ENCODE results near the gene MMP8.
"Not testable (repeated sequence)": the region's sequence is repeated elsewhere in the genome, so short reads cannot be mapped to it uniquely, and the experiment has no call there.

The MMP8 gene, protein sequence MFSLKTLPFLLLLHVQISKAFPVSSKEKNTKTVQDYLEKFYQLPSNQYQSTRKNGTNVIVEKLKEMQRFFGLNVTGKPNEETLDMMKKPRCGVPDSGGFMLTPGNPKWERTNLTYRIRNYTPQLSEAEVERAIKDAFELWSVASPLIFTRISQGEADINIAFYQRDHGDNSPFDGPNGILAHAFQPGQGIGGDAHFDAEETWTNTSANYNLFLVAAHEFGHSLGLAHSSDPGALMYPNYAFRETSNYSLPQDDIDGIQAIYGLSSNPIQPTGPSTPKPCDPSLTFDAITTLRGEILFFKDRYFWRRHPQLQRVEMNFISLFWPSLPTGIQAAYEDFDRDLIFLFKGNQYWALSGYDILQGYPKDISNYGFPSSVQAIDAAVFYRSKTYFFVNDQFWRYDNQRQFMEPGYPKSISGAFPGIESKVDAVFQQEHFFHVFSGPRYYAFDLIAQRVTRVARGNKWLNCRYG
- total RNA-seq: 0 reads per million in 2 experiments

- no peak for DNase-seq (ENCODE audit: low read depth)
These were observed at the start of gene MMP8 for GRCh38 chr11:102724904-102725500. Gene MMP8, minus strand, starts transcription at chr11:102724954. Its CDS starts 99 bp downstream, at chr11:102724855.

- no peak for DNase-seq (ENCODE audit: low read depth)
These were observed 48.6 kb upstream of the MMP8 start for GRCh38 chr11:102773386-102773785.

GRCh38 chr11:102771351-102771750, 46.6 kb upstream of the MMP8 start:
- no peak for DNase-seq (ENCODE audit: low read depth)

- DNase-seq (ENCODE audit: low read depth): no peak
These were observed 45.4 kb upstream of the MMP8 start for GRCh38 chr11:102770191-102770590.

DNA sequence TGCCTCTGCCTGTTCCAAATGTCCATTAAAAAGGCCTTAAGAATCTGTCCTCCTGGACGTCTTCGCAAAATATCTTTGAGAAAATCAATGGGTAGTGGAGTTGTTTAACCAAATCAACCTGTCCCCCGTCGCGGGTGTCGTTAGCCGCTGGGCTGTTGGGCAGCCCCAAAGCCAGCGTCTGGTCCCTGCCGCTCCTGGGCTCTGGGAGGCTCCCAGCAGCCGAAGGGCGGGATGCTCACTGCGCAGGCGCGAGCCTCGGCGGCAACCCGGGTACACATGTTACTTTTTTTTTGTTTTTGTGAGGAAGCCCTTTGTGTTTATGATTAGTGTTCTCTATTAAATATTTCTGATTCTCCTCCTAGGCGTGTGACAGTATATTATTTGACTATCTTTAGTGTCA, 43.0 kb upstream of the MMP8 start:
- DNase-seq (ENCODE audit: low read depth): no peak

- DNase-seq (ENCODE audit: low read depth): no peak
These were observed 38.7 kb upstream of the MMP8 start for GRCh38 chr11:102763440-102763839.

GRCh38 chr11:102762361-102762767, 37.6 kb upstream of the MMP8 start:
- DNase-seq (ENCODE audit: low read depth): no peak

GRCh38 chr11:102761646-102762238, 37.0 kb upstream of the MMP8 start:
- no peak for DNase-seq (ENCODE audit: low read depth)

- DNase-seq (ENCODE audit: low read depth): no peak
These were observed 35.7 kb upstream of the MMP8 start for GRCh38 chr11:102760344-102761035.

- DNase-seq (ENCODE audit: low read depth): no peak
These were observed 33.2 kb upstream of the MMP8 start for GRCh38 chr11:102757823-102758549.

GRCh38 chr11:102753267-102753666, 28.5 kb upstream of the MMP8 start:
- DNase-seq (ENCODE audit: low read depth): no peak

GRCh38 chr11:102751673-102752072, 26.9 kb upstream of the MMP8 start:
- DNase-seq (ENCODE audit: low read depth): no peak

- DNase-seq (ENCODE audit: low read depth): no peak
These were observed 24.5 kb upstream of the MMP8 start for GRCh38 chr11:102749101-102749722.

DNA sequence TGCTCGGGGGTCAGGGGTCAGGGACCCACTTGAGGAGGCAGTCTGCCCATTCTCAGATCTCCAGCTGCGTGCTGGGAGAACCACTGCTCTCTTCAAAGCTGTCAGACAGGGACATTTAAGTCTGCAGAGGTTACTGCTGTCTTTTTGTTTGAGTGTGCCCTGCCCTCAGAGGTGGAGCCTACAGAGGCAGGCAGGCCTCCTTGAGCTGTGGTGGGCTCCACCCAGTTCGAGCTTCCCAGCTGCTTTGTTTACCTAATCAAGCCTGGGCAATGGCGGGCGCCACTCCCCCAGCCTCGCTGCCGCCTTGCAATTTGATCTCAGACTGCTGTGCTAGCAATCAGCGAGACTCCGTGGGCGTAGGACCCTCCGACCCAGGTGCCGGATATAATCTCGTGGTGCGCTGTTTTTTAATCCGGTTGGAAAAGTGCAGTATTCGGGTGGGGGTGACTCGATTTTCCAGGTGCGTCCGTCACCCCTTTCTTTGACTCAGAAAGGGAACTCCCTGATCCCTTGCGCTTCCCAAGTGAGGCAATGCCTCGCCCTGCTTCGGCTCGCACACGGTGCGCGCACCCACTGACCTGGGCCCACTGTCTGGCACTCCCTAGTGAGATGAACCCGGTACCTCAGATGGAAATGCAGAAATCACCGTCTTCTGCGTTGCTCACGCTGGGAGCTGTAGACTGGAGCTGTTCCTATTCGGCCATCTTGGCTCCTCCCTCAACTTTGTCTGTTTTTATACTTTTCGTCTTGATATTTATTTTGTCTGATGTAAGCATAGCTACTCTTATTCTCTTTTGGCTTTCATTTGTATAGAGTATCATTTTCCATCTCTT, 22.2 kb upstream of the MMP8 start:
- not testable (repeated sequence) for DNase-seq (ENCODE audit: low read depth)

DNA sequence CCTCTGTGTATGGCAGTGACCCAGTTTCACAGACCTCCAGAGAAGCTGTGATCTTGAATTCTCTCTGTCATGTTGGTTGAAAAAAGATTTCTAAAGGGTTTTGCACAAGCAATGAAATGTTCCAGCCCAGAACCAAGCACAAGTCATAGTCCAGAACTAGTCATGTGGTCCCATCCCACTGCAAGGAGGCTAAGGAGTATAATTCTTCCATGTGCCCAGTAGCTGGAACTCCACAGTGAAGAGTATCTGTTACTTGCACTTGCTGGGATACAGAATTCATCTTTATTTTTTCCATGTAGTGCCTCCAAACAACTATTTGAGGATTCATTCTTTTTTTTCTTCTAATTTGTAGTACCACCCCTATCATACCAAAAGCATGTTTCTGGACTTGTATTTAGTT, 9.9 kb upstream of the MMP8 start:
- no peak for DNase-seq (ENCODE audit: low read depth)

DNA sequence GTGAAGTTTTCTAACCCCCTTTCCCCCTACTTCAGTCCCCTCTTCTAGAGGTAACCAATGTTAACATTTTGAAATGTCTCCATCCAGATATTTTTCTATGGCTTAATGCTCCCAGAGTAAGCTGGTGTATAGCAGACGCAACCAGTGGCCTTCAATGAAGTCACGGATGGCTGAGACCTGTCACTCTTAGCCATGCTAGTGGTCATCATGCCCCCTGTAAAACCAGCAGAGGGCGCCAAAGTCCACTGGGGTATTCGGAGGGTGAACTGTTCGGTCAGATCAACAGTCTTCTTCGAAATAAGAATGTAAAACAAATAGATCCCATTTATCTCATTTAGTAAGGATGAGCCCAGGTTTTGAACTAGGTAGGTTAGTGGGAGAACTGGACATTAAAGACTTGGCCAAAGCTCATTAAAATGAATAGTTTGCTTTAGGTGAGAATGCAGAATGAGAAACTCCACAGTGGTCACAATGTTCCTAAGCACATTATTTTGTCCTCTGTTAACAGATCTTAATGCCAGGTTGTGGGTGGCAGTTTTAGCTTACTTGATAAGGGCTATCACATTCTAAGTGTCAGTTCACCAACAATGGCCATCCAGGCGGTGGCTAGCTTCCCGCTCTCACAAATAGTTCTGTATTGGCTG, 8.6 kb upstream of the MMP8 start:
- DNase-seq (ENCODE audit: low read depth): no peak

- DNase-seq (ENCODE audit: low read depth): not testable (repeated sequence)
These were observed 6.2 kb upstream of the MMP8 start for GRCh38 chr11:102730944-102731343.

DNA sequence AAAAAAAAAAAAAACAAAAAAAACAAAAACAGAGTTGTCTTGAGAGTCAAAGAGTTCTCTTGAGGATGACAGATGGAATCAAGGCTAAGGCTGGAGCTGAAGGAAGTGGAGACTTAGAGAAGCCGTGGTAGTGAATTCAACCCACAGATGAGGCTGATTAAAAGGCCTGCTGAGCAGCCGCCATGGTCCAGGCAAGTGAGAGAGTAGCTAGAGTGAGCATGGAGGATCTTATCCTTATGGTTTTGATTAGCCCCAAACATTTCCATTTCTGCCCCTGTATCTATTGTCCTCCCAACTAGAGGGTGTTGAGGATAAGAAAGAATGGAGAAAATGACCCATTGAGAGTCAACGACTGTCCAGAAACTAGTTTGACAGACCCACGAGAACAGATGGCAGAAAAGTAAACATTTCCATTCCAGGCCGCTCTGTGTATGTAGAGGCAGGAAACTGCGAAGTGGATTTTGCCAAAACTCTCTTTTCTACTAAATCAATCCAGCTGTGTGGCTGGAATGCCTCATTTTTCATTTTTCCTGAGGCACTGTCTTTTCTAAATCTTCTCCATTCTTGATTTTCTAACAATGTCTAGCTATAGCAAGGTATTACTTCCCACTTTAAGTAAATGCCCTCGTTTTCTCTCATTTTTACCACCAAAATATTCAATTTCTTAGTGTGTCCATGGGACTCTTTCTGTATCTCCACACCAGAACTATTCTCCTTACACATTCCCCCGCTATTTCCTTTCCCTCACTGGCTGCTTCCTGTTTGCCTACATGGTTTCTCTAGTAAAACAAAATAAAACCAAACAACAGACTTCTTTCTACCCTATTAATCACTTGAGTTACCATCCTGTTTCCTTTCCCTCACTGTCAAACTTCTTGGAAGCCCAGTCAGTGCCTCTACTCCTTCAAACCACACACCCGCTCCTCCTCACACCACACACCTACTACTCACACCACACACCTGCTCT, 5.4 kb upstream of the MMP8 start:
- no peak for DNase-seq (ENCODE audit: low read depth)

- DNase-seq (ENCODE audit: low read depth): no peak
These were observed 3.1 kb upstream of the MMP8 start for GRCh38 chr11:102727890-102728289.
